GM12801 (cell line): ENCODE data around the gene NEUROG2.

Experiments used
- CTCF ChIP-seq: IDR thresholded peaks from one replicate; pipeline ENCODE4 v1.5.1; 2011; ENCODE audit warnings: control low read depth; ENCODE audit not compliant: insufficient read length; ENCODE audit errors: extremely low read depth

Gene NEUROG2

DNA sequence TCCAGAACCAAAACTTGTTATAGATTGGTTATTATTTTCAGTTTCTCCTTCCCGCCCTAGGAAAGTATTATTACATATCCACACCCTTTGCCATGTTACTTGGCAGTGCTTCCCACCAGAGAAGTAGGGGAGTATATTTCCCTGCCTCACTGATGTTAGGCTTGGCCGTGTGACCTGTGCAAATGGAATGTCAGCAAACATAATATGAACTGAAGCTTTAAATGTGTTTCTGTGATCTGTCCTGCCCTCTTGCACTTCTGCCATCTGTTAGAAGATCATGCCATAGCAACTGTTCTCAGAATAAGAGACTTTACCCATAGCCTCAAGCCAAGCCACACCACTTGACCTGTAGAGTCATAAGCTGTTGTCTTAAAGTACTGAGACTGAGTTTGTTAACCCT, 36.7 kb upstream of the NEUROG2 start:
- TF ChIP-seq CTCF: no peak

GRCh38 chr4:112550728-112551127, 34.7 kb upstream of the NEUROG2 start:
- TF ChIP-seq CTCF: no peak

DNA sequence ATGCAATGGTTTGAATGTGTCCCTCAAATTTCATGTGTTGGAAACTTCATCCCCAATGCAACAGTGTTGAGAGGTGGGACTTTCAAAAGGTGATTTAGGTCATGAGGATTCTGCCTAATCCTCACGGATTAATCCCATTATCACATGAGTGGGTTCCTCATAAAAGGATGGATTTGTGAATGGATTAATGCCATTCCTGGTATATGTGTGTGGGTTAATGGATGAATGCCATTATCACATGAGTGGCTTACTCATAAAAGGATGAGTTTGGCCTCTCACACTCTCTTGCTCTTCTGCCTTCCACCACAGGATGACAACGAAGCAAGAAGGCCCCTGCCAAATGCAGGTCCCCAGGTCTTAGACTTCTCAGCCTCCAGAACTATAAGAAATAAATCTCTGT, 30.5 kb upstream of the NEUROG2 start:
- TF ChIP-seq CTCF: no peak

- no peak for TF ChIP-seq CTCF
Observed at GRCh38 chr4:112545346-112545745, 29.4 kb upstream of the NEUROG2 start.

DNA sequence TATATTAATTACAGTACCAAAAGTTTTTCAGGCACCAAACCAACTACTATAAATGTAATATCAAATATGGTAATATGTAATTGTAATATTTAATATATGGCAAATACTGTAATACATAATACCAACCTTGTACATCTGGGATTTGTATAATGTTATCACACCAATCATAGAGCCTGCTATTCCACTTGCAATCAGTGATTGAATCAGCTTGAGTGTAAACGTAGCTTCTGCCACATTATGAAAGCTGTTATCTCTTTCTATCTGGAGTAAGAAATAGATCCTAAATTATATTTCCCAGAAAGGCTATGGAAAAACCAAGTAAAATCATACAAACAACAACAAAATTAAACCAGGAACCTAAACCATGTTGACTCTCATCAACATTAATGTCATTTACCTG, 24.7 kb upstream of the NEUROG2 start:
- TF ChIP-seq CTCF: no peak

GRCh38 chr4:112536123-112536522, 20.1 kb upstream of the NEUROG2 start:
- TF ChIP-seq CTCF: no peak

DNA sequence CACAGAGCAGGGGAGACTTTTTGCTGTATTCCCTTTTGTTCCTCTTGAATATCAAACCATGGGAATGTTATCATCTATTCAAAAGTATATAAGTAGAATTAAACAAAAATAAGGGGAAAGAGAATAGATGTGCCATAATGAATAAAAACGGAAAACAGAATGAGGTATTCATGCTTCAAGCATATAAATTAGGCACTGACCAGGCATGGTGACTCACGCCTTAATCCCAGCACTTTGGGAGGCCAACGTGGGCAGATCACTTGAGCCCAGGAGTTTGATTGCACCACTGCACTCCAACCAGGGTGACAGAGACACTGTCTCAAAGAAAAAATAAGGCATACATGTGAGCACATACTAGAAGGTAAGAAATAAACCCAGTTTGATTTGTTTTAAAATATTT, 16.3 kb upstream of the NEUROG2 start:
- TF ChIP-seq CTCF: no peak

- no peak for TF ChIP-seq CTCF
Observed at GRCh38 chr4:112531146-112531545, 15.2 kb upstream of the NEUROG2 start.
